ENCODE results near the gene DAPL1.

DAPL1 gene

DNA sequence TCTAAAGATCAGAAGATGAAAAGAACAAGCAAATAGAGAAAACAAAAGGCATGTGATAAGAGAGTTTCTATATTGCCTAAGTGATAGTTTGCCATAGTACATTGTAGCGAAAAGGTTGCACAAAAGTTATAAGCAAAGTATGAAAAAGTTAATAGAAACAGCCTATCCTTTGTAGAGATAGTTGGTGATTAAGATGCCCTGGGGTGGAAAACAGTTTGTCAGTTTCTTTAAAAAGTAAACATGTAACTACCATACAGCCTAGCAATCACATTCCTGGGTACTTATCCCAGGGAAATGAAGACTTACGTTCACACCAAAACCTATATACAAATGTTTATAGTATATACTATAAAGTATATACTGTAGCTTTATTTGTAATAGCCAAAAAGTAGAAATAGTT lies 16.9 kb upstream of the DAPL1 start:
- DNase-seq: no peak

DNA sequence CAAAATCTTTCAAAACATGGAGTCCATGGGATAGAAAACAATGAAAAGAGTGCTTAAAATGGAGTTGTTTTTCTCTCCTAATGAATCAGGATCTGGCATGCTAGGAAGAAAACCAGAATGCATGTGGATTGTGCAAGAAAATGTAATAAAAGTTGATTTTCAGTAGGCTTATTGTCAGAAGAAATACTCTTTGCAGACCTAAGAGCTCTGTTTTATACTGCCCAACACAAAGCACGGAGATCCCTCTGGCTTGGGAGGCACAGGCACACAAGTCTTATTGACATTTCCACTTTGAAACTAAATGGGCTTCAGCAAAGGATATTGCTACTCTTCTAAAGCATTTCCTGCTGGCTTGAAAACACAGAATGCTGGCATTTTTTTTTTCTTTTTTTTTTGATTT lies 15.5 kb upstream of the DAPL1 start:
- no peak for DNase-seq

DNA sequence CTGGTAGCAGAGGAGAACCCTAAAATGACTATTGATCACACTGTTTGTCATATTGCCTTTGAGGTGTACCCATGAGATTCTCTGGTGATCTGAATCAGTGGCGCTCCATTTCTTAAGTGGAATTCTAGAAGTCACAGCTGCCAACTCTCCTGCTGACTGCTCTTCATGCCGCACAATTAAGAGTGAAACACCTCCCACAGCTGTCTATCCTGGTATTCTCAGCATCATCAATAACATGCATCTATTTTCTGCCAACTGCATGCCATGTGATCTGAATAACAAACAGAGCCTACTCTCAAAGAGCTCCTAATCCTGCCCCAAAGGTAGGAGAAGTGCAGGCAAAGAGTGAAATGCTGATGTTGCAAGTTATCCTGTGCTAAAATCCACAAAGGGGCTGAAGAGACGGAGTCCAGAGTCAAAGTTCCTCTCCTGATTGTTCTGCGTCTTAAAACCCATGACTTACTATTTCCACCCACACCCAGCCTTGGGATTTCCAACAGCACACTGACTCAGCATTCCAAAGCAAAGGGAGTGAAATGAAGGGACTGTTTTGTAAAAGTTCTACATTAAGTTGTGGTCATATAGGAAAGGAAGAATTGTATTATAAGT lies 13.7 kb upstream of the DAPL1 start:
- no peak for DNase-seq

DNA sequence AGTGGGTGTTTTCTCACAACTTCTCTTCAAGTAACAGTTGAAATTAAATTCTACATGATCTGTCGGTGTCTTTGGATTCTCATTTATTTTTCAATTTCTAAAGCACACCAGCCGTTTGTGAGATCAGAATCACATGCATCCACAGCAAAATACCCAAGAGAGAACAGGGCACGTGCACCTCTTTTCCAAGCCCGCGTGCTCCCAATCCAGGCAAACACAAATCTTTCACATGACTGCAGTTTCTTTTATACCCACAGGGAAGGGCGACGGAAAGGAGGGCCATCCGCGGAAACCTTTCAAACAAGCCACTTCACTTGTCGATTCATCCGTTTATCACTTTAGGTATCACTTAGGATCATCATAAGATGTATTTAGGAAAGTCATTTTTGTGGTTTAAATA lies 13.0 kb upstream of the DAPL1 start:
- no peak for DNase-seq

DNA sequence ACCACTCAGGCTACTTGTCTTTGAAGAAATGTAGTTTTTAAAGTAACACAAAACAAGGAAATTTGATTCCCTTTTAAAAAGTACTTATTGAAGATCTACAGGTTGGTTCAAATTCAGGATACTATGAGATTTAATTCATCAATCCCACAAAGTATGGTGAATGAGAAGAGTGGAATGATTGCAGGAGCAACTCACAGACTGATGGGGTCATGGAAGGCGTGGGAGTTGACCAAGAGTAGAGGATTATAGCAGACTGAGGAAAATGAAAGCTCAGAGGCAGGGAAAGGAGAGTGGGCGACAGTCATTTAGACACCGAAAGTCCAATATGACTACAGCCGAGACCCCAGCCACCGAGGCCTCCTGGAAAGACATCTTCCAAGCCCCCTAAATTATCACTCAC lies 12.5 kb upstream of the DAPL1 start:
- DNase-seq: no peak

DNA sequence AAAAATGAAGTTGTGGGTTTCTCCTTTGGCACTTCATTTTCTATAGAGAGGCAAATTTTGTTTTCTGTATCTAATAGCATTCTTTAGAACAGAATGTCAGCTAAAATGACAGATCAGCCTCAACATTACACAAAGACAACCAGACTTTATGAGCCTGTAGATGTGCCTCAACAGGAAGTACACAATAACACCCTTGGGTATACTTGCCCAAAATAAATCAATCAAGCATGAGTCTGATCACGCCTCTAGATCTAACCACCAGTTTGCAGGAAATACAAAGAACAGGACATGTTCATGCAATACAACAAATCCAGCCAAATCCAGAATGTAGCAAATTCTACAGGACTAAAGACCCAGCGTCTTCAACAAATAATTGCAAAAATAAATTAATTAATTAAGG lies 11.2 kb upstream of the DAPL1 start:
- no peak for DNase-seq

DNA sequence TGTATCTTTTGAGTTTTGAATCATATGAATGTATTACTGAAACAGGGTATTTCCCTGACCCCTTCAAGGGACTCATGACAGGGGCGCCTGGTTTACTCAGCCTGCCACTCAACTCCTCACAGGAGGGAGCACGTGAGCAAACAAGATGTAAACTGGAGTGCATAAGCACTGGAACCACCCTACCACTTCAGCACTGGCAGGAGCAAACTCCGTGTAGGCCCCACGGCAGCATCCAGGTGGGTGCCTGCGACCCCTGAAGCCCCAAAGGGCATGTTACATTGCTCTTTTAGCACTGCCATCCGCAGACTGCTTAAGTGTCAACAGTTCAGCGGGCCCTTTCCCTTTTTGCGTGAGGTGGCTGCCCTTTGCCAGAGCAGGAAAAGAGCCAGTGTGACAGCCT lies 8.2 kb upstream of the DAPL1 start:
- DNase-seq: no peak

DNA sequence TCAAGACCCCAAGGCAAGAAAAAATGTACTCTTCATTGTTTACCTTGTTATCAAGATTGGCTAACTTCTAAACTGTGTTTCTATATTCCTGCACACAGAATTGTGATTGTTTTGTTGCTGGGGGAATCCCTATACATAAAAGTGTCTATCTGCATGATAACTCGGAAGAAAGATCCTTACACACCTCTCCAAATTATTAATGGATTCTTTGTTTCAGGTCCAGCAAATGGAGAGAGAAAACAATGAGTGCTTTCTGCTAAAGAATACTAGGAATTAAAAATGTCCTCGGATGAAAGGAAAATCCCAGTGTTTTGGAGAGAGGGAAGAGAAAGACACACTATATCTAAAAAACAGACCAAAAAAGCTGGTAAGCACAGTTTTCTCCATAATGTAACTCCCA lies 6.2 kb upstream of the DAPL1 start:
- no peak for DNase-seq

DNA sequence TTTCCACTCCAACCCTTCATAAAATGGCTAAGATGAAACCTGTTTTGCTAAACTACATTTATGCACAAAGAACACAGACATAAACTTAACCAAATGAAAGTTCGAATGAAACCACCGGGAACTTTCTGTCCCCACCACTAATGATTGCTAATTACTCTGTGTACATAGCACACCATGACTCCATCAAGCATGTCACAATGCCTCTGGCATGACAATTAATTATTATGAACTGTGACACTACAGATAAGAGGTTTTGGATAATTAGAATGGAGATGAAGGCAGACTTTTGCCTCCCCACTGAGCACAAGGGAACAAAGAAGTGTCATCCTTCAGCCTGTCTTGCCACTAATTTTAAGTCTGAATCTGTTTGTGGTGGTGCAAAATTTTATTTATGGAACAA lies 1.5 kb downstream of the DAPL1 start:
- no peak for DNase-seq

DNA sequence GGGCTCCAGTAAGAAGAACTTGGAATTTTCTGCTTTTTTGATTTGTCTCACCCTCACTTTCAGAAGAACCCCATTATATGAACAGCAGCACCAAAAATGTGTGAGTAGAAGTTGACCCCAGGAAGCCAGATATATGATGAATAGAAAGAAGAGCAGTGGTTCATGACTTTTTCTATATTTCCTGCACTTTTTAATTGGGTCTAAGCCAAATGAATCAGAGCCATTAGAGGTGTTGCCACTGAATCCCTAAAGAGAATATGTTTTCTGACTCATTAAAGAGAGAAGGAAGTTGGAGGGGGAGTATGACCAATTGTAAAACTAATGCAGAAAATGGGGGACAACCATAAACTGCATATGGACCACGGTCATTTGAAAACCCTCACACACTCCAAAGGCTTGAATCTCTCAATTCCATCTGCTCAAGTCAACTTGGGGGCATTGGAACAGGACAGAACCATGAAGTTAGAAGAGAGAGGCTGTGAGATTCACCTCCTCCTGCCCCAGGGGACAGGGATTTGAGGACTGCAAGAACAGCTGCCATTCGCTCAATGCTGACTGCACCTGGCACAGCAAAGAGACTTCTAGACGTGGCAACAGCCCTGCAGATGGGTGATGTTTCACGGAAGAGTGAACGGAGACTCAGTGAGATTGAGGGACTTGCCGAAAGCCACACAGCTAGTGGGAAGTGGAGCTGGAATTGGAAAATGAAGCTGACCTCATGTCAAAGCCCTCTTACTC lies 3.0 kb downstream of the DAPL1 start:
- DNase-seq: no peak

DNA sequence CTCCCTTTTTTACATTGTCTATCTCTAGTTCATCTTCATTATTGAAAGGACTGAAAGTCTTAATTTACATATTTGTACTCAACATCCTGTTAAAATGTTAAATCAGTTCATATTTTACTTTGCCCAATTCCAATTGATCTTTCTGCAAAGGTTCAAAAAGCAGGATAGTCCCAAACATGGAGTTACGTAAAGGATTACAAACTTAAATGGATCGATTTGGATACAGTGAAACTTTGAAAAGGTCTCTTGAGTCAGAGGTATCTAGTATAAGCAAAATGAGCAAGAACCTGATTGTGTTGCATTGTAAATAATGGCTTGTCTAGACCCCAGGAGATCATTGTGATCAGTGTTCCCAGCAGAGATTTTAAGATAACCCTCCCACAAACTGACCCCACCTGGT lies 4.1 kb downstream of the DAPL1 start:
- no peak for DNase-seq

DNA sequence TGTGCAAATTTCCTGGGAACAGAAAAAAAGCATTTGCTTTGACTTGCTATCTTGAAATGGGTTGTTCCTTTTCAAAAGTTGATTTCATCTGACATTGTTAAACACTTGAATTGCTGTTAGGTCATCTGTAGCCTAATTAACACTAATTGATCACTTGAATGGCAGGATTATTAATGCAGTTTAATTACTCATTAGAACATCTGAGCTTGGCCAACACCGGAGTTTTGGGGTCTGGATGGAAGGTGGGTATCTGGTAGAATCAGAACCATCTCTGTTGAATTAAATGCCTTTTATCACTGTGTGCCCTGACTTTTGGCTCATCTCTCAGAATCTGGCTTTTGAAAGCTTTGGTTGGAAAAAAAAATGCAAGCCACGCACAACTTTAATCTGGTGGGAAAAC lies 8.4 kb downstream of the DAPL1 start:
- no peak for DNase-seq

DNA sequence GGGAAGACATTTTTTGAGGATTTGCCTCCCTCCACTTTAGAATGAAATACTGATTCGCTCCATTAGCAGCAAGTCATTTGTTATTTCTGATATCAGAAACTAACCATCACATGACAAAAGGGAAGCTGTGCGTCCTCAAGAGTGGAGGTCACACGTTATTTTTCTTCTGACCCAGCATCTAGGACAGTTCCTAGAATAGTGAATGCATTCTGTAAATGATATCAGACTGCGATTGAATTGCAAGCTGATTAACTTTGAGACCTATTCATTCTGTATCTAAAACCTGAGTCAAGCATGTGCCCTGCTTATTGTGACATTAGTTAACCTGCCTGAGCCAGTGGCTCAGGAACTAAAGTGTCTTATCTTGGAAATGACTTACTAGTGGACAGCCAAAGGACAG lies 10.1 kb downstream of the DAPL1 start:
- no peak for DNase-seq

DNA sequence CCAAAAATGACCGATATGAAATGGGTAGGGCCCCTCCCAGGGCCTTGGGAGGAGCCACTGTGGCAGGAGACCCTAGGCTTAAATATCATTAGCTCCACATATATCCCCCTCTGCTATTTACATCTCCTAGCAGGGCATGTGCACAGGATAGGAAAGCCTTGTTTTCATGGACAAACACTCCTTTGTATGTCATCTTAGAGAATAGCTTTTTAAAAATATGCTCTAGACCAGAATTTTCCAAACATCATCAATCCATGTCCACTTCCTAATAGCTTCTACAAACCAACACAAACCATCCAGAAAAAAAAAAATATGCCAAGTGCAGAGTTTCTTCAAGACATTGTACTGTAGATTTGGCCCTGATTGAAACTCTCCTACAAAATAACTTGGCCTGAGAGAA lies 10.8 kb downstream of the DAPL1 start:
- no peak for DNase-seq

DNA sequence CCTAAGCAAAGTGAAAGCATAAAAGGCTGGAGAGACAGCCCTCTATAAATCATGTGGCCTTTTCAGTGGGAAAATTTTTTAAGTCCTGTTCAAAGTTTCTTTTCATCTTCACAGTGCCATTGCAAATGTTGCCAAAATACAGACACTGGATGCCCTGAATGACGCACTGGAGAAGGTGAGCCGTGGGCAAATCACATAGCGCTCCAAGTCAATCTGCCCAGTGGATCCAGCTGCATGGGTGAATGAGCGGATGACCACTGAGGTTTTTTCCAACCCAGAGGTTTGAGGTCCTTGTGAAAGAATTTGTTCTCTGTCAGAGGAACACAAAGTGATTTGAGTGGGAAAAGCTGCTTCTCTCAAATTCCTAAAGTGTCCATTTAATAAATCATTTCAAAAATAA lies 11.8 kb downstream of the DAPL1 start:
- no peak for DNase-seq

DNA sequence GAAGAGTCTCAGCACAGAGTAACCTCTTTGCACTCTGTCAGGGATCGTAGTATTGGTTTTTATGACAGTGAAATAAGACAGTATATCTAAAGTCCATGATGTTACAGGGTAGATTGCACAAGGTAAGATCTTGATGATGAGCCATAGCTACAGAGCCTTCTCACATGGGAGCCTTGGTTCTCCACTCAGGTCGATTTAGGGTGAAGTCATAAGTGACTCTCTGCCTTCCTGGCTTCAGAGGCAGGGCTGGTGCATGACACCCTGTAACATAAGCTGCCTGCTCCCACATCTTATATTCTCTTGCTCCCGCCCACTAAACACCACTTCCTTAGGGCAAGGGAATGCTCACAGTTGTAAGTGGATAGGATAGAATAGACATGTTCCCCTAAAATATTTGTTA lies 13.3 kb downstream of the DAPL1 start:
- DNase-seq: no peak

DNA sequence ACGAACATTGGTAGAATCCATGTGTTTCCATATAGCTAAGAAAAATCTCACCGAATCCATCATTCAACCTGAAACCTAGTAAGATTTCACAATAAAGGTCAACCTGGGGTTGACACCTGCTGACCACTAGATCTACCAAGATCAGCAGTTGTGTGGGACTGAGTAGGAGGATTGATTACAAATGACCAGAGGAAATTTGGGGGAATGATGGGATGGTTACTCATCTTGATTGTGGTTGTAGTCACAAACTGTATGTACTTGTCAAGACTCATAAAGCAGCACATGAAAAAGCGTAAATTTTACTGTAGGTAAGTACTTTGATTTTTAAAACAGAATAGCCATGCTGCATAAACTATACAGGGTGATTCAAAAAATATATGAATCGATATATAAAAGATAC lies 14.7 kb downstream of the DAPL1 start:
- no peak for DNase-seq

DNA sequence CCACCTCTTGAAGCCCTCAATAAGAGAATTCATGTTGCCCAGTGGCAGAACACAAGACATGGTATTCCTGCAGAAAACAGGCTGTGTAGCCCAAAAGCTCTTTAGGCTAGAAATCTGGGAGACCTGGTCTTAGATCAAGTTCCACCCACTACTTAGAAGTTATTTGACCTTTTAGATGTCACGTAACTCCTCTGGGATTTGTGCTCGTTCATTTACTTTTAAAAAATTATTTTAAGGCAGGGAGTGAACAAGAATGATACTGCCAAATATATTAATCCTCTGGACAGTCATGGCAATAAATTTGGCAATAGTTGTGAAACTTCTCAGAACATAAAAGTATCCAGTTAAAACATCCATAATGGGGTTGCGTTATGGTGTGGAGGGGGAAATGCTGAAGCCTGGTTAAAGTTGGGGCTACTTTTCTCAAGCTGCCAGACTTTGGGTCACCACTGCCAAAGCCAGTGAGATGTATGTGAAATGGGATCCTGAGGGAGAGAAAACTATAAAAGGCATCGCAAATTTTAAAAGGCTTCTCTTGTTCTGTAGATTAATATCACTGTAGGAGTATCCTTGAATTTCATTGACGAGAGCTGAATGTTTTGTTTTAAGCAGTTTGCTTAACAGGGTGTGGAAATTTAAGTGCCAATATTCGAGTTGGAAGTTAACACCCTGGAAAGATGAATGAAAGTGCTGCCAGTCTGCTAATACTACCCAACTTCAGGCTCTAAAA lies 15.8 kb downstream of the DAPL1 start:
- DNase-seq: no peak

DNA sequence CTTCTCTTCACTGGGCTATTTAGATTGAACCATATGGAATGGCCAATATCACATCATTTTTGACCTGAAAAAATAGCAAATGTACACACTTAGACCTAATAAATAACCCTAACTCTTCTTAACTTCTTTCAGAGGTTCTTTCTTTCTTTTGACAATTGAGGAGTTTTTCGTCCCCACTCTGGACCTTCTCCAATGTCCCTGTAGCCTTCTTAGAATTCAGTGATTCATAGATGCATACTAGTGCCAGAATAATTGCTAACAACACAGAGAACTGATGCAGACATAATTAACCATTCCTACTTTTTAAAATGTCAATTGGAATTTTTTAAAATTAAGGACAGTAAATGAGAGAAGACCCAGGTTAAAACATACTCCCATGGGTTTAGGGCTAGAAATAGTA lies 20.0 kb downstream of the DAPL1 start:
- no peak for DNase-seq

DNA sequence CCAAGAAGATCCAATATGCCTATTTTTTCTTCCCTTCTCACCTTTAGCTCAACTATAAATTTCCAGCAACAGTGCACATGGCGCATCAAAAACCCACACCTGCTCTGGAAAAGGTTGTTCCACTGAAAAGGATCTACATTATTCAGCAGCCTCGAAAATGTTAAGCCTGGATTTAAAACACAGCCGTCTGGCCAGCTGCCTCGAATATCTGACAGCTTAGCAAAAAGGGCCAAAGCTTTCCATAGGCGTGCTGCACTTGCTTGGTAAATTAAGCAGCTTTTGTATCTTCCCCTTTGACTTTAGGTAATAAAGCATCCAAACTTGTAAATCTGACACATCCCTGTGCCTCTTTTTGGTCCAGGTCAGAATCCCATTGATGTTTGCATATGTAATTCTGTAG lies 20.5 kb downstream of the DAPL1 start:
- no peak for DNase-seq

DNA sequence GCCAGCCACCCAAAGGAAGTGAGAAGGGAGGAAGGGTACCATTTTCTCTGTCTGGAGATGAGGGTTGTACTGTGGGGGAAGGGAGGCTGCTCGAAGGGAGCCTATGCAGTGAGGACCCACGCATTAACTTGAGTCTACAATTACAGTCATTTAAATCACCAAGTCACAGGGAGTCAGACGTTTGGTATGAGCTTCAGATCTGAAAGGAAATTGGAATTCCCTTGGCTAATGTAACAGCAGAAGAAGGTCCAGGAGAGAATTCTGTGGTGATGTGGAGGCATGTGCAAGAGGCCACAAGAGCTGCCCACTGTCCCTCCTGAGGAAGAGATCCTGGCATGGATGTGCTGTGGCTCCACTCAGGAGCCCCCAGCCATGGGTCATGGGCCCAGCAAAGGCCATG lies 22.5 kb downstream of the DAPL1 start:
- no peak for DNase-seq

DNA sequence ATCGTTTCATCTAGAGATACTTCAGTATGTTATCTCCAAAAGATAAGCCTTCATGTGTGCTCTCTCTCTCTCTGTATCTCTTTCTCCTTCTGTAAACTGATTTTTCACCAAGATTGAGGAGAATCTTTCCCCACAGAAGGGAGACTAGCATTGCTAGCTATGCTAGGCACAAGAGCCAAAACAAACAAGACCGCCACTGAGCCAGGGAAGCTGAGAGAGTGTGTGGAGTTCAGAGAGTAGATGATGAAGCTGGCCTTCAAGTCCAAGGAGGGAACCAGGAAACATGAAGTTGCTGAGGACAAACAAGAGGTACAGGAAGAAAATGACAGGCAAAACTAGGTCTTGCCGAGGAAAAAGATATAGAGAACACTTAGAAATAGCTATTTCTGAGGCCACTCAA lies 23.4 kb downstream of the DAPL1 start:
- no peak for DNase-seq

DNA sequence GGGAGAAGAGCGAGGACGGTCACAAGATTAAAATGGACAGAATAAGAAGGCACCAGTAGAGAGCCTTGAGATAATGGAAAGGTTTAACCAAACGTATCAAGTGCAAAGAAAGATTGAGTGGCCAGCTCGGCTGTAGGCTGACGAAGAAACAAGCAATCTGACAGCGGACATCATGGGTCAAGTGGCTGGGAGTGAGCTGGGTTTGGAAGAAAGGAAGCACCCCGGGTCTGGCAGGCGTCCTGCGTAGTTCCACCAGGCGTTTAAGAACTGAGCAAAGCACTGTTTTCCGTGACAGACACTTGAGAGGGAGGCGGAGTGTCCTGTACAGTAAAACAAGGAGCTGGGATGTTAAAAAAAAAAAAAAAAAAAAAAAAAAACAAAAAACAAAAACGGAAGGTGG lies 27.1 kb downstream of the DAPL1 start:
- DNase-seq: no peak

DNA sequence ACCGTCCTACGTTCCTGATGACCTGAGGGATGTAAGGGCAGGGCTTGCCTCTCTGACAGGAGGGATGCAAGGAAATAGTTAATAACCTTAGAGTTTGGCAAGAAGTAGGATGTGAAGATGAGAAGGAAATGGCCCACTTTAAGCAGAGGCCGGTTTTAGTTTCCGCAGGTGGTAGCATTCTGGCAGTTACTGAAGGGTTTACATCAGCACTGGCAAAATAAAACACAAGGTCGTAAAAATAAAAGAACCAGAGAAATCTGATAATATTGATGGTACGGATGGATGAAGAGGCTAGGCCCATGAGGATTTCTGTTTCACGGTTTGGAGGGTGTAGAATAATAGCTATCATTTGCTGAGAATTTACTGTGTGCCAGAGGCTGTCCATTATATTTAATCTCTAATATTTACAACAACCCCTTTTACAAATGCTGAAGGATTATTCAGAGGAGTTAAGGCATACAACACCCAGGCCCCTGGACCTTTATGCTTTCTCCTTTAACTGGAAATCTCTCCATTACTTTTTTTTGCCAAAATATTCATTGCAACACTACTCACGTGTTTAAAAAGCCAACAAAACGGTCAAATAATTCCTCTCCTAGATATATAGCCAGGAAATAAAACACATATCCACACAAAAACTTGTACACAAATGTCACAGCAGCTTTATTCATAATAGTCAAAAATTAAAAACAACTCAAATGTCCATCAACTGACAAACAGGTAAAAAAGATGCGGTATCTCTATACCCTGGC lies 28.5 kb downstream of the DAPL1 start:
- DNase-seq: no peak

All from CD4-positive, alpha-beta T cell treated with Interleukin-4 for 4 hours (primary cell).